Neural cell (in vitro differentiated cells): ENCODE results near the gene SELENOW.

Experiments
- EZH2 ChIP-seq: fragments of 200-600, 300-800 bp; shearing (Covaris generic), sonication (generic); IDR thresholded peaks from 2 replicates; pipeline ENCODE4 v1.6.1; 2014; ENCODE audit warnings: antibody characterized with exemption, low read length, borderline replicate concordance, mild to moderate bottlenecking; ENCODE audit not compliant: insufficient read depth, poor library complexity, severe bottlenecking
- POLR2AphosphoS5 ChIP-seq: IDR thresholded peaks from 2 replicates; pipeline ENCODE4 v1.6.1; 2012
- RAD21 ChIP-seq: fragments of 450-650 bp; conservative IDR thresholded peaks from 2 replicates; pipeline ENCODE4 v1.6.1; 2014; ENCODE audit warnings: antibody characterized with exemption, mild to moderate bottlenecking, moderate library complexity
- SMC3 ChIP-seq: fragments of 450-650 bp; conservative IDR thresholded peaks from 2 replicates; pipeline ENCODE4 v1.6.1; 2014; ENCODE audit warnings: antibody characterized with exemption, mild to moderate bottlenecking, moderate library complexity; ENCODE audit not compliant: poor library complexity
- TF ChIP-seq, protein P1 (sequence below): fragments of 450-650 bp; IDR thresholded peaks from 2 replicates; pipeline ENCODE4 v1.5.1; 2014; ENCODE audit warnings: antibody characterized with exemption, mild to moderate bottlenecking, moderate library complexity; ENCODE audit not compliant: poor library complexity, severe bottlenecking
- TF ChIP-seq, protein P2 (sequence below): IDR thresholded peaks from 2 replicates; pipeline ENCODE4 v1.6.1; 2012; ENCODE audit warnings: borderline replicate concordance

DNA sequence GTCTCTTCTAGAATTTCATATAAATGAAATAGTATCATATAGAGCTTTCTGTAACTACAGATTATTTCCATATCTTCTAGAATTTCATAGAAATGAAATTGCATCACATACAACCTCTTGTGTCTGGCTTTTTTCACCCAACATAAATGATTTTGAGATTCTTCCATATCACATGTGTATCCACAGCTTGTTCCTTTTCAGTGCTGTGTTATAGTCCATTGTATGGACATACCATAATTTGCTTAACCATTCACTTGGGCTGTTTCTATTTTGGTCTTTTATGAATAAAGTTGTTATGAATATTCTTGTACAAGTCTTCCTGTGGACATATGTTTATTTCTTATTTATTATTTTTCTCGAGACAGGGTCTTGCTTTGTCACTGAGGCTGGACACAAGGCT is 14.1 kb downstream of the SELENOW start:
- TF ChIP-seq SMC3, result no peak
- TF ChIP-seq, protein P1, sequence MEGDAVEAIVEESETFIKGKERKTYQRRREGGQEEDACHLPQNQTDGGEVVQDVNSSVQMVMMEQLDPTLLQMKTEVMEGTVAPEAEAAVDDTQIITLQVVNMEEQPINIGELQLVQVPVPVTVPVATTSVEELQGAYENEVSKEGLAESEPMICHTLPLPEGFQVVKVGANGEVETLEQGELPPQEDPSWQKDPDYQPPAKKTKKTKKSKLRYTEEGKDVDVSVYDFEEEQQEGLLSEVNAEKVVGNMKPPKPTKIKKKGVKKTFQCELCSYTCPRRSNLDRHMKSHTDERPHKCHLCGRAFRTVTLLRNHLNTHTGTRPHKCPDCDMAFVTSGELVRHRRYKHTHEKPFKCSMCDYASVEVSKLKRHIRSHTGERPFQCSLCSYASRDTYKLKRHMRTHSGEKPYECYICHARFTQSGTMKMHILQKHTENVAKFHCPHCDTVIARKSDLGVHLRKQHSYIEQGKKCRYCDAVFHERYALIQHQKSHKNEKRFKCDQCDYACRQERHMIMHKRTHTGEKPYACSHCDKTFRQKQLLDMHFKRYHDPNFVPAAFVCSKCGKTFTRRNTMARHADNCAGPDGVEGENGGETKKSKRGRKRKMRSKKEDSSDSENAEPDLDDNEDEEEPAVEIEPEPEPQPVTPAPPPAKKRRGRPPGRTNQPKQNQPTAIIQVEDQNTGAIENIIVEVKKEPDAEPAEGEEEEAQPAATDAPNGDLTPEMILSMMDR, result no peak
- TF ChIP-seq EZH2, result no peak
- no peak for TF ChIP-seq POLR2AphosphoS5
- TF ChIP-seq, protein P2, sequence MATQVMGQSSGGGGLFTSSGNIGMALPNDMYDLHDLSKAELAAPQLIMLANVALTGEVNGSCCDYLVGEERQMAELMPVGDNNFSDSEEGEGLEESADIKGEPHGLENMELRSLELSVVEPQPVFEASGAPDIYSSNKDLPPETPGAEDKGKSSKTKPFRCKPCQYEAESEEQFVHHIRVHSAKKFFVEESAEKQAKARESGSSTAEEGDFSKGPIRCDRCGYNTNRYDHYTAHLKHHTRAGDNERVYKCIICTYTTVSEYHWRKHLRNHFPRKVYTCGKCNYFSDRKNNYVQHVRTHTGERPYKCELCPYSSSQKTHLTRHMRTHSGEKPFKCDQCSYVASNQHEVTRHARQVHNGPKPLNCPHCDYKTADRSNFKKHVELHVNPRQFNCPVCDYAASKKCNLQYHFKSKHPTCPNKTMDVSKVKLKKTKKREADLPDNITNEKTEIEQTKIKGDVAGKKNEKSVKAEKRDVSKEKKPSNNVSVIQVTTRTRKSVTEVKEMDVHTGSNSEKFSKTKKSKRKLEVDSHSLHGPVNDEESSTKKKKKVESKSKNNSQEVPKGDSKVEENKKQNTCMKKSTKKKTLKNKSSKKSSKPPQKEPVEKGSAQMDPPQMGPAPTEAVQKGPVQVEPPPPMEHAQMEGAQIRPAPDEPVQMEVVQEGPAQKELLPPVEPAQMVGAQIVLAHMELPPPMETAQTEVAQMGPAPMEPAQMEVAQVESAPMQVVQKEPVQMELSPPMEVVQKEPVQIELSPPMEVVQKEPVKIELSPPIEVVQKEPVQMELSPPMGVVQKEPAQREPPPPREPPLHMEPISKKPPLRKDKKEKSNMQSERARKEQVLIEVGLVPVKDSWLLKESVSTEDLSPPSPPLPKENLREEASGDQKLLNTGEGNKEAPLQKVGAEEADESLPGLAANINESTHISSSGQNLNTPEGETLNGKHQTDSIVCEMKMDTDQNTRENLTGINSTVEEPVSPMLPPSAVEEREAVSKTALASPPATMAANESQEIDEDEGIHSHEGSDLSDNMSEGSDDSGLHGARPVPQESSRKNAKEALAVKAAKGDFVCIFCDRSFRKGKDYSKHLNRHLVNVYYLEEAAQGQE, result no peak
- TF ChIP-seq RAD21, result no peak
